WTC11 (cell line): Measurements from ENCODE around the gene ODAPH. TPM values are rescaled to one million over a fixed set of nuclear protein-coding genes. Genes with fewer than 3 reads are reported as not detected.

Experiments used
- ATAC-seq: fragments of 200-7000 bp; cut with Tn5 transposase; 2 replicates; pipeline ENCODE4 v1.10.0; 2021; ENCODE audit warnings: mild to moderate bottlenecking, moderate library complexity
- CTCF ChIA-PET: fragments of 300-600 bp; sonication (Branson Sonifier 250); formaldehyde crosslinking; loops from one replicate; lab custom pipeline; 2021; ENCODE audit warnings: antibody characterized with exemption; lab: Charles Lee
- POLR2A ChIA-PET: fragments of 350-600 bp; sonication (Branson Sonifier 250); formaldehyde crosslinking; loops from one replicate; lab custom pipeline; 2021; ENCODE audit warnings: antibody characterized with exemption; lab: Charles Lee
- DNase-seq: peaks from one replicate; pipeline ENCODE4 v3.0.0; 2021; ENCODE audit warnings: low spot score
- H3K27ac Mint-ChIP-seq: 2 replicates; pipeline ENCODE4 v1.8.0; 2021; ENCODE audit warnings: mixed read lengths
- H3K27me3 Mint-ChIP-seq: 2 replicates; pipeline ENCODE4 v1.8.0; 2021; ENCODE audit warnings: low read depth, mild to moderate bottlenecking, moderate library complexity, mixed read lengths
- H3K36me3 Mint-ChIP-seq: 2 replicates; pipeline ENCODE4 v1.8.0; 2021; ENCODE audit warnings: mixed read lengths
- H3K4me1 Mint-ChIP-seq: 2 replicates; pipeline ENCODE4 v1.8.0; 2022; ENCODE audit warnings: mixed read lengths
- H3K4me3 Mint-ChIP-seq: 2 replicates; pipeline ENCODE4 v1.8.0; 2021; ENCODE audit warnings: mild to moderate bottlenecking, moderate library complexity, mixed read lengths
- H3K9me3 Mint-ChIP-seq: 2 replicates; pipeline ENCODE4 v1.8.0; 2021; ENCODE audit warnings: mixed read lengths
- FOXP1 ChIP-seq: sonication (generic); formaldehyde crosslinking; IDR thresholded peaks from 2 replicates; pipeline ENCODE4 v1.8.0; 2022; ENCODE audit warnings: missing genetic modification reagents, mild to moderate bottlenecking, moderate library complexity, borderline replicate concordance
- GRHL2 ChIP-seq: fragments of 250-450 bp; sonication (Bioruptor Pico); IDR thresholded peaks from 2 replicates; pipeline ENCODE4 v1.8.0; 2022; ENCODE audit warnings: mild to moderate bottlenecking, moderate library complexity; ENCODE audit not compliant: insufficient replicate concordance, severe bottlenecking
- MXD4 ChIP-seq: fragments of 250-450 bp; sonication (Bioruptor Pico); IDR thresholded peaks from 2 replicates; pipeline ENCODE4 v1.8.0; 2021; ENCODE audit warnings: mild to moderate bottlenecking, moderate library complexity, borderline replicate concordance
- NFE2L1 ChIP-seq: sonication (generic); formaldehyde crosslinking; IDR thresholded peaks from 2 replicates; pipeline ENCODE4 v1.8.1; 2023; ENCODE audit warnings: missing genetic modification reagents
- NR1H2 ChIP-seq: sonication (generic); formaldehyde crosslinking; IDR thresholded peaks from 2 replicates; pipeline ENCODE4 v1.9.0; 2021; ENCODE audit warnings: mild to moderate bottlenecking, moderate library complexity, missing genetic modification reagents
- NR3C1 ChIP-seq: sonication (generic); formaldehyde crosslinking; conservative IDR thresholded peaks from 2 replicates; pipeline ENCODE4 v1.8.1; 2023; ENCODE audit warnings: low read depth, mild to moderate bottlenecking, missing genetic modification reagents
- RELA ChIP-seq: sonication (generic); formaldehyde crosslinking; IDR thresholded peaks from 2 replicates; pipeline ENCODE4 v1.8.1; 2022; ENCODE audit warnings: missing genetic modification reagents, mild to moderate bottlenecking, borderline replicate concordance
- SOX15 ChIP-seq: fragments of 250-450 bp; sonication (Bioruptor Pico); IDR thresholded peaks from 2 replicates; pipeline ENCODE4 v1.9.0; 2021; ENCODE audit warnings: mild to moderate bottlenecking
- TCF7 ChIP-seq: sonication (generic); formaldehyde crosslinking; IDR thresholded peaks from 2 replicates; pipeline ENCODE4 v1.8.0; 2022; ENCODE audit warnings: mild to moderate bottlenecking, low read depth, missing genetic modification reagents, moderate library complexity
- TEAD4 ChIP-seq: sonication (generic); formaldehyde crosslinking; IDR thresholded peaks from 2 replicates; pipeline ENCODE4 v1.8.0; 2022; ENCODE audit warnings: mild to moderate bottlenecking, missing genetic modification reagents
- TP53 ChIP-seq: sonication (generic); formaldehyde crosslinking; IDR thresholded peaks from 2 replicates; pipeline ENCODE4 v1.8.1; 2023; ENCODE audit warnings: mild to moderate bottlenecking, missing genetic modification reagents
- ZNF396 ChIP-seq: fragments of 250-450 bp; sonication (Bioruptor Pico); IDR thresholded peaks from 2 replicates; pipeline ENCODE4 v1.8.0; 2021; ENCODE audit warnings: mild to moderate bottlenecking, moderate library complexity, borderline replicate concordance
- ZNF416 ChIP-seq: fragments of 250-450 bp; sonication (Bioruptor Pico); IDR thresholded peaks from 2 replicates; pipeline ENCODE4 v1.9.0; 2021; ENCODE audit warnings: mild to moderate bottlenecking, inconsistent platforms
- total RNA-seq: library from RNA; stranded (reverse); gene quantifications from 3 replicates; pipeline ENCODE4 v1.2.3, GENCODE V29; 2021
- TF ChIP-seq, protein P1 (sequence below): fragments of 250-450 bp; sonication (Bioruptor Pico); IDR thresholded peaks from 2 replicates; pipeline ENCODE4 v1.9.0; 2021; ENCODE audit warnings: mild to moderate bottlenecking
- TF ChIP-seq, protein P2 (sequence below): sonication (generic); formaldehyde crosslinking; IDR thresholded peaks from 2 replicates; pipeline ENCODE4 v1.8.0; 2022; ENCODE audit warnings: mild to moderate bottlenecking, missing genetic modification reagents
- TF ChIP-seq, protein P3 (sequence below): sonication (generic); formaldehyde crosslinking; IDR thresholded peaks from 2 replicates; pipeline ENCODE4 v1.8.1; 2023; ENCODE audit warnings: mild to moderate bottlenecking, missing genetic modification reagents, moderate library complexity
- TF ChIP-seq, protein P4 (sequence below): sonication (generic); formaldehyde crosslinking; IDR thresholded peaks from 2 replicates; pipeline ENCODE4 v1.8.1; 2023; ENCODE audit warnings: mild to moderate bottlenecking, missing genetic modification reagents
- TF ChIP-seq, protein P5 (sequence below): sonication (generic); formaldehyde crosslinking; conservative IDR thresholded peaks from 2 replicates; pipeline ENCODE4 v1.8.1; 2023; ENCODE audit warnings: mild to moderate bottlenecking, low read depth, missing genetic modification reagents, moderate library complexity
- TF ChIP-seq, protein P6 (sequence below): fragments of 200-600 bp; IDR thresholded peaks from 2 replicates; pipeline ENCODE4 v1.8.0; 2022; ENCODE audit warnings: antibody characterized with exemption
- TF ChIP-seq, protein P7 (sequence below): sonication (generic); formaldehyde crosslinking; IDR thresholded peaks from 2 replicates; pipeline ENCODE4 v1.8.0; 2022; ENCODE audit warnings: mild to moderate bottlenecking, missing genetic modification reagents

Gene ODAPH
- total RNA-seq, 1 experiment from 2014 or later: not detected

DNA sequence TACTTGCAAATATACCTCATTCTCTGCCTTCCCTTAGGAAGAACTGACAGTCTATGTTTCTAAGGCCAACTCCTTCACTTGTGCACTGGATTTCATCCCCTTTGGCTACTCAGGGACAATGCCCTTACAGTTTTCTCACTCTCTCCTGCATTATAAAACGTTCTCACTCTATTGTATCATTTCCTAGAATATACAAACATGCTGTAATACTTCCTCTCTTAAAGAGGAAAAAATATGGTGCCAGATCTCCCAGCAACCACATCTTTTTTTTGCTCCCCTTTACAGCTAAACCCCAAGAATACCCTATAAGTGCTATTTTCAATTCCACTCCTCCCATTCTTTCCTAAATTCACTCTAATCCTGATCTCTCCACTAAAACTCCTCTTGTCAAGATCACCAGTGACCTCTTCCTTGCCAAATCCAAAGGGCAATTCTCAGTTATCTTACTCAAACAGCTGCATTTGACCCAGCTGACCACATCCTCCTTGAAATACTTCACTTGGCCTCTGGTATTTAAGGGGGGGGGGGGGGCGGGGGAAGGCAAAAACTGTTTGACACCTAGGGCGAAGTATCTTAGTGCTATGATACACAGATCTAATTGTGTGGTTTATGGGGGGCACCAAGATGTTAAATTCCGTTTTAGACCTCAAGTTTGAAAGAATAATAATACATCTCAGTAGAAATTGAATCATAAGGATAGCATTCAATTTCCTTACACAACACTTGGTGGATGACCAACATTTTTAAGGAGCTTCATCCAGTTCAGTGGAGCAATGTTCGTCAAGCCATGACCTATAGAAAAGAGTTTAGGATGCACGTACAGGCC, 43.3 kb upstream of the ODAPH start (continued):
- TF ChIP-seq, protein P1, sequence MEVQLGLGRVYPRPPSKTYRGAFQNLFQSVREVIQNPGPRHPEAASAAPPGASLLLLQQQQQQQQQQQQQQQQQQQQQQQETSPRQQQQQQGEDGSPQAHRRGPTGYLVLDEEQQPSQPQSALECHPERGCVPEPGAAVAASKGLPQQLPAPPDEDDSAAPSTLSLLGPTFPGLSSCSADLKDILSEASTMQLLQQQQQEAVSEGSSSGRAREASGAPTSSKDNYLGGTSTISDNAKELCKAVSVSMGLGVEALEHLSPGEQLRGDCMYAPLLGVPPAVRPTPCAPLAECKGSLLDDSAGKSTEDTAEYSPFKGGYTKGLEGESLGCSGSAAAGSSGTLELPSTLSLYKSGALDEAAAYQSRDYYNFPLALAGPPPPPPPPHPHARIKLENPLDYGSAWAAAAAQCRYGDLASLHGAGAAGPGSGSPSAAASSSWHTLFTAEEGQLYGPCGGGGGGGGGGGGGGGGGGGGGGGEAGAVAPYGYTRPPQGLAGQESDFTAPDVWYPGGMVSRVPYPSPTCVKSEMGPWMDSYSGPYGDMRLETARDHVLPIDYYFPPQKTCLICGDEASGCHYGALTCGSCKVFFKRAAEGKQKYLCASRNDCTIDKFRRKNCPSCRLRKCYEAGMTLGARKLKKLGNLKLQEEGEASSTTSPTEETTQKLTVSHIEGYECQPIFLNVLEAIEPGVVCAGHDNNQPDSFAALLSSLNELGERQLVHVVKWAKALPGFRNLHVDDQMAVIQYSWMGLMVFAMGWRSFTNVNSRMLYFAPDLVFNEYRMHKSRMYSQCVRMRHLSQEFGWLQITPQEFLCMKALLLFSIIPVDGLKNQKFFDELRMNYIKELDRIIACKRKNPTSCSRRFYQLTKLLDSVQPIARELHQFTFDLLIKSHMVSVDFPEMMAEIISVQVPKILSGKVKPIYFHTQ (CRISPR knock-in tag): no peak

DNA sequence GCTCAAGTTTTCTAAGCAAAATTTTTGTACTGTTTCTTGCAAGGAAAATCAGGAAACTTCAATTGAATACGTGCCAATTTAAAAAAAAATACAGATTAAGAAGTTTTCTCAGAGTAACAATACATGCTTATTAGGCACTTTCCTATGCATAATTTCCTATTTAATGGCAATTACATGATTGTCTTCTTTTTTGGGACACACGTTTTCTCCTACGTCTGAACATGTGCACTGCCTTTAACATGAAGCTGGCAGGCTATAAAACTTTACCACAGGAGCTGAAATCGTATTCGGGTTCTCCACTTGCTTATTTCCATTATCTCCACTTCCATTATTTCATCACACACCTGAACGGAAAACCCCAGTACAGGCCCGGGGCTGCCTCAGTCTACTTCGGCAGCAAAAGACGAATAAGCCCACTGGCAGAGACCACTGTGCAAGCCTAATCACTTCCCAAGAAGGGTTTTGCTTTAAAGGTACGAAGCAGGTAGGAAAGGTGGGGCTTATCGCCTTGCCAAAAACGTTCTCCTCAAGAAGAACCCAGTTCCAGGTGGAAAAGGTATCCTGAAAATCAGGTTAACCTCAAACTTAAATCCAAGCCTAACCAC, 42.2 kb upstream of the ODAPH start:
- peaks cover 27% of the 10 kb centered on the region for H3K4me1 Mint-ChIP-seq
- CTCF ChIA-PET: interaction anchor here (1.7 kb wide), 1 partner anchor 42 kb away, joined by 4 read pairs; the partner anchor contains the start of gene ODAPH
- peak overlapping the region; percentile 71 for H3K27ac Mint-ChIP-seq
- TF ChIP-seq, protein P2, sequence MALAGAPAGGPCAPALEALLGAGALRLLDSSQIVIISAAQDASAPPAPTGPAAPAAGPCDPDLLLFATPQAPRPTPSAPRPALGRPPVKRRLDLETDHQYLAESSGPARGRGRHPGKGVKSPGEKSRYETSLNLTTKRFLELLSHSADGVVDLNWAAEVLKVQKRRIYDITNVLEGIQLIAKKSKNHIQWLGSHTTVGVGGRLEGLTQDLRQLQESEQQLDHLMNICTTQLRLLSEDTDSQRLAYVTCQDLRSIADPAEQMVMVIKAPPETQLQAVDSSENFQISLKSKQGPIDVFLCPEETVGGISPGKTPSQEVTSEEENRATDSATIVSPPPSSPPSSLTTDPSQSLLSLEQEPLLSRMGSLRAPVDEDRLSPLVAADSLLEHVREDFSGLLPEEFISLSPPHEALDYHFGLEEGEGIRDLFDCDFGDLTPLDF: no peak
- TF ChIP-seq TP53 (CRISPR knock-in tag) (no peak), ZNF416 (no peak), TCF7 (CRISPR knock-in tag) (no peak), NR1H2 (no peak), ZNF396 (CRISPR knock-in tag) (no peak), TEAD4 (CRISPR knock-in tag) (no peak), NFE2L1 (CRISPR knock-in tag) (no peak), MXD4 (CRISPR knock-in tag) (no peak), NR3C1 (CRISPR knock-in tag) (no peak), RELA (CRISPR knock-in tag) (no peak), GRHL2 (CRISPR knock-in tag) (no peak), SOX15 (CRISPR knock-in tag) (no peak), FOXP1 (no peak)
- TF ChIP-seq, protein P3, sequence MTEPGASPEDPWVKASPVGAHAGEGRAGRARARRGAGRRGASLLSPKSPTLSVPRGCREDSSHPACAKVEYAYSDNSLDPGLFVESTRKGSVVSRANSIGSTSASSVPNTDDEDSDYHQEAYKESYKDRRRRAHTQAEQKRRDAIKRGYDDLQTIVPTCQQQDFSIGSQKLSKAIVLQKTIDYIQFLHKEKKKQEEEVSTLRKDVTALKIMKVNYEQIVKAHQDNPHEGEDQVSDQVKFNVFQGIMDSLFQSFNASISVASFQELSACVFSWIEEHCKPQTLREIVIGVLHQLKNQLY: no peak
- TF ChIP-seq, protein P4, sequence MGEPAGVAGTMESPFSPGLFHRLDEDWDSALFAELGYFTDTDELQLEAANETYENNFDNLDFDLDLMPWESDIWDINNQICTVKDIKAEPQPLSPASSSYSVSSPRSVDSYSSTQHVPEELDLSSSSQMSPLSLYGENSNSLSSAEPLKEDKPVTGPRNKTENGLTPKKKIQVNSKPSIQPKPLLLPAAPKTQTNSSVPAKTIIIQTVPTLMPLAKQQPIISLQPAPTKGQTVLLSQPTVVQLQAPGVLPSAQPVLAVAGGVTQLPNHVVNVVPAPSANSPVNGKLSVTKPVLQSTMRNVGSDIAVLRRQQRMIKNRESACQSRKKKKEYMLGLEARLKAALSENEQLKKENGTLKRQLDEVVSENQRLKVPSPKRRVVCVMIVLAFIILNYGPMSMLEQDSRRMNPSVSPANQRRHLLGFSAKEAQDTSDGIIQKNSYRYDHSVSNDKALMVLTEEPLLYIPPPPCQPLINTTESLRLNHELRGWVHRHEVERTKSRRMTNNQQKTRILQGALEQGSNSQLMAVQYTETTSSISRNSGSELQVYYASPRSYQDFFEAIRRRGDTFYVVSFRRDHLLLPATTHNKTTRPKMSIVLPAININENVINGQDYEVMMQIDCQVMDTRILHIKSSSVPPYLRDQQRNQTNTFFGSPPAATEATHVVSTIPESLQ (CRISPR knock-in tag): no peak
- TF ChIP-seq, protein P5, sequence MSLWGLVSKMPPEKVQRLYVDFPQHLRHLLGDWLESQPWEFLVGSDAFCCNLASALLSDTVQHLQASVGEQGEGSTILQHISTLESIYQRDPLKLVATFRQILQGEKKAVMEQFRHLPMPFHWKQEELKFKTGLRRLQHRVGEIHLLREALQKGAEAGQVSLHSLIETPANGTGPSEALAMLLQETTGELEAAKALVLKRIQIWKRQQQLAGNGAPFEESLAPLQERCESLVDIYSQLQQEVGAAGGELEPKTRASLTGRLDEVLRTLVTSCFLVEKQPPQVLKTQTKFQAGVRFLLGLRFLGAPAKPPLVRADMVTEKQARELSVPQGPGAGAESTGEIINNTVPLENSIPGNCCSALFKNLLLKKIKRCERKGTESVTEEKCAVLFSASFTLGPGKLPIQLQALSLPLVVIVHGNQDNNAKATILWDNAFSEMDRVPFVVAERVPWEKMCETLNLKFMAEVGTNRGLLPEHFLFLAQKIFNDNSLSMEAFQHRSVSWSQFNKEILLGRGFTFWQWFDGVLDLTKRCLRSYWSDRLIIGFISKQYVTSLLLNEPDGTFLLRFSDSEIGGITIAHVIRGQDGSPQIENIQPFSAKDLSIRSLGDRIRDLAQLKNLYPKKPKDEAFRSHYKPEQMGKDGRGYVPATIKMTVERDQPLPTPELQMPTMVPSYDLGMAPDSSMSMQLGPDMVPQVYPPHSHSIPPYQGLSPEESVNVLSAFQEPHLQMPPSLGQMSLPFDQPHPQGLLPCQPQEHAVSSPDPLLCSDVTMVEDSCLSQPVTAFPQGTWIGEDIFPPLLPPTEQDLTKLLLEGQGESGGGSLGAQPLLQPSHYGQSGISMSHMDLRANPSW (CRISPR knock-in tag): no peak
- TF ChIP-seq, protein P6, sequence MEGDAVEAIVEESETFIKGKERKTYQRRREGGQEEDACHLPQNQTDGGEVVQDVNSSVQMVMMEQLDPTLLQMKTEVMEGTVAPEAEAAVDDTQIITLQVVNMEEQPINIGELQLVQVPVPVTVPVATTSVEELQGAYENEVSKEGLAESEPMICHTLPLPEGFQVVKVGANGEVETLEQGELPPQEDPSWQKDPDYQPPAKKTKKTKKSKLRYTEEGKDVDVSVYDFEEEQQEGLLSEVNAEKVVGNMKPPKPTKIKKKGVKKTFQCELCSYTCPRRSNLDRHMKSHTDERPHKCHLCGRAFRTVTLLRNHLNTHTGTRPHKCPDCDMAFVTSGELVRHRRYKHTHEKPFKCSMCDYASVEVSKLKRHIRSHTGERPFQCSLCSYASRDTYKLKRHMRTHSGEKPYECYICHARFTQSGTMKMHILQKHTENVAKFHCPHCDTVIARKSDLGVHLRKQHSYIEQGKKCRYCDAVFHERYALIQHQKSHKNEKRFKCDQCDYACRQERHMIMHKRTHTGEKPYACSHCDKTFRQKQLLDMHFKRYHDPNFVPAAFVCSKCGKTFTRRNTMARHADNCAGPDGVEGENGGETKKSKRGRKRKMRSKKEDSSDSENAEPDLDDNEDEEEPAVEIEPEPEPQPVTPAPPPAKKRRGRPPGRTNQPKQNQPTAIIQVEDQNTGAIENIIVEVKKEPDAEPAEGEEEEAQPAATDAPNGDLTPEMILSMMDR: no peak
- TF ChIP-seq, protein P7, sequence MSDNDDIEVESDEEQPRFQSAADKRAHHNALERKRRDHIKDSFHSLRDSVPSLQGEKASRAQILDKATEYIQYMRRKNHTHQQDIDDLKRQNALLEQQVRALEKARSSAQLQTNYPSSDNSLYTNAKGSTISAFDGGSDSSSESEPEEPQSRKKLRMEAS: no peak
- H3K9me3 Mint-ChIP-seq: peaks cover 5% of the 10 kb centered on the region
- DNase-seq: no peak
- no peak overlapping the region for H3K4me3 Mint-ChIP-seq
- POLR2A ChIA-PET: interaction anchor here (0.6 kb wide), 1 partner anchor 351 kb away, joined by 3 read pairs; no protein-coding TSS in a partner anchor
- no peak for ATAC-seq
- H3K36me3 Mint-ChIP-seq: peaks cover 33% of the 10 kb centered on the region
- H3K27me3 Mint-ChIP-seq: no peaks in the 10 kb centered on the region
